NCI-H748 (cell line): ENCODE results near the gene BAX.
"Not testable (repeated sequence)": the region's sequence is repeated elsewhere in the genome, so short reads cannot be mapped to it uniquely, and the experiment has no call there.

ENCODE experiments used
- DNase-seq: peaks from one replicate; lab custom pipeline; 2025; ENCODE audit not compliant: unreplicated experiment; lab: John Stamatoyannopoulos, UW

BAX gene

GRCh38 chr19:48954595-48955307 lies at the start of gene BAX:
Gene BAX, plus strand, starts transcription at chr19:48954875. Its CDS starts 54 bp downstream, at chr19:48954929.
- peak; percentile 100 for DNase-seq

- no peak for DNase-seq
These were observed 49.0 kb upstream of the BAX start for GRCh38 chr19:48905664-48906063.

GRCh38 chr19:48906324-48906723 lies 48.4 kb upstream of the BAX start:
- no peak for DNase-seq

GRCh38 chr19:48907671-48908070 lies 47.0 kb upstream of the BAX start:
- DNase-seq: no peak

- not testable (repeated sequence) for DNase-seq
These were observed 45.1 kb upstream of the BAX start for GRCh38 chr19:48909424-48910077.

- no peak for DNase-seq
These were observed 43.9 kb upstream of the BAX start for GRCh38 chr19:48910803-48911202.

- no peak for DNase-seq
These were observed 41.4 kb upstream of the BAX start for GRCh38 chr19:48913114-48913889.

GRCh38 chr19:48914181-48914580 lies 40.5 kb upstream of the BAX start:
- no peak for DNase-seq

GRCh38 chr19:48915757-48916156 lies 38.9 kb upstream of the BAX start:
- peak; percentile 20 for DNase-seq

- DNase-seq: no peak
These were observed 36.6 kb upstream of the BAX start for GRCh38 chr19:48918071-48918470.

- DNase-seq: peak; percentile 21
These were observed 35.9 kb upstream of the BAX start for GRCh38 chr19:48918801-48919247.

GRCh38 chr19:48919271-48919670 lies 35.4 kb upstream of the BAX start:
- DNase-seq: not testable (repeated sequence)

- DNase-seq: no peak
These were observed 33.7 kb upstream of the BAX start for GRCh38 chr19:48920949-48921348.

- DNase-seq: no peak
These were observed 32.8 kb upstream of the BAX start for GRCh38 chr19:48921721-48922500.

- no peak for DNase-seq
These were observed 31.9 kb upstream of the BAX start for GRCh38 chr19:48922548-48923490.

GRCh38 chr19:48925240-48925843 lies 29.3 kb upstream of the BAX start:
- DNase-seq: no peak

GRCh38 chr19:48925890-48926289 lies 28.8 kb upstream of the BAX start:
- not testable (repeated sequence) for DNase-seq

- no peak for DNase-seq
These were observed 27.8 kb upstream of the BAX start for GRCh38 chr19:48926909-48927308.

- DNase-seq: not testable (repeated sequence)
These were observed 27.0 kb upstream of the BAX start for GRCh38 chr19:48927692-48928091.
